GM19467 (cell line): ENCODE data around the gene DOK4.

Source experiments
- ATAC-seq: cut with Tn5 transposase; IDR thresholded peaks from one replicate; pipeline ENCODE4 v1.9.1; 2021; ENCODE audit warnings: mild to moderate bottlenecking, moderate library complexity; ENCODE audit not compliant: unreplicated experiment

DOK4 gene

GRCh38 chr16:57519796-57520360 is 33.6 kb upstream of the DOK4 start:
- ATAC-seq, result peak; percentile 62

- ATAC-seq, result no peak
These were observed 32.6 kb upstream of the DOK4 start for GRCh38 chr16:57518922-57519321.

GRCh38 chr16:57518520-57518919 is 32.2 kb upstream of the DOK4 start:
- ATAC-seq, result no peak

- no peak for ATAC-seq
These were observed 31.4 kb upstream of the DOK4 start for GRCh38 chr16:57517397-57518367.

- no peak for ATAC-seq
These were observed 30.5 kb upstream of the DOK4 start for GRCh38 chr16:57516773-57517172.

- no peak for ATAC-seq
These were observed 30.0 kb upstream of the DOK4 start for GRCh38 chr16:57516176-57516725.

- ATAC-seq, result no peak
These were observed 28.7 kb upstream of the DOK4 start for GRCh38 chr16:57514791-57515600.

GRCh38 chr16:57514371-57514770 is 28.1 kb upstream of the DOK4 start:
- no peak for ATAC-seq

- no peak for ATAC-seq
These were observed 27.2 kb upstream of the DOK4 start for GRCh38 chr16:57513371-57514102.

GRCh38 chr16:57512296-57513001 is 26.2 kb upstream of the DOK4 start:
- no peak for ATAC-seq

GRCh38 chr16:57510016-57510871 is 24.0 kb upstream of the DOK4 start:
- ATAC-seq, result no peak

GRCh38 chr16:57509231-57509923 is 23.1 kb upstream of the DOK4 start:
- ATAC-seq, result no peak

- ATAC-seq, result no peak
These were observed 21.7 kb upstream of the DOK4 start for GRCh38 chr16:57508035-57508425.

- no peak for ATAC-seq
These were observed 21.1 kb upstream of the DOK4 start for GRCh38 chr16:57507136-57508034.

GRCh38 chr16:57505169-57505568 is 18.9 kb upstream of the DOK4 start:
- no peak for ATAC-seq

GRCh38 chr16:57504491-57504890 is 18.2 kb upstream of the DOK4 start:
- no peak for ATAC-seq

GRCh38 chr16:57504001-57504400 is 17.7 kb upstream of the DOK4 start:
- no peak for ATAC-seq
